Measurements from ENCODE around the gene SLC51A. TPM values are rescaled to one million over a fixed set of nuclear protein-coding genes. Genes with fewer than 3 reads are reported as not detected.
"Not testable (repeated sequence)": the region's sequence is repeated elsewhere in the genome, so short reads cannot be mapped to it uniquely, and the experiment has no call there.

SLC51A gene
- total RNA-seq, 4 donors from 2014 or later: 0.48 TPM; not detected in 3

DNA sequence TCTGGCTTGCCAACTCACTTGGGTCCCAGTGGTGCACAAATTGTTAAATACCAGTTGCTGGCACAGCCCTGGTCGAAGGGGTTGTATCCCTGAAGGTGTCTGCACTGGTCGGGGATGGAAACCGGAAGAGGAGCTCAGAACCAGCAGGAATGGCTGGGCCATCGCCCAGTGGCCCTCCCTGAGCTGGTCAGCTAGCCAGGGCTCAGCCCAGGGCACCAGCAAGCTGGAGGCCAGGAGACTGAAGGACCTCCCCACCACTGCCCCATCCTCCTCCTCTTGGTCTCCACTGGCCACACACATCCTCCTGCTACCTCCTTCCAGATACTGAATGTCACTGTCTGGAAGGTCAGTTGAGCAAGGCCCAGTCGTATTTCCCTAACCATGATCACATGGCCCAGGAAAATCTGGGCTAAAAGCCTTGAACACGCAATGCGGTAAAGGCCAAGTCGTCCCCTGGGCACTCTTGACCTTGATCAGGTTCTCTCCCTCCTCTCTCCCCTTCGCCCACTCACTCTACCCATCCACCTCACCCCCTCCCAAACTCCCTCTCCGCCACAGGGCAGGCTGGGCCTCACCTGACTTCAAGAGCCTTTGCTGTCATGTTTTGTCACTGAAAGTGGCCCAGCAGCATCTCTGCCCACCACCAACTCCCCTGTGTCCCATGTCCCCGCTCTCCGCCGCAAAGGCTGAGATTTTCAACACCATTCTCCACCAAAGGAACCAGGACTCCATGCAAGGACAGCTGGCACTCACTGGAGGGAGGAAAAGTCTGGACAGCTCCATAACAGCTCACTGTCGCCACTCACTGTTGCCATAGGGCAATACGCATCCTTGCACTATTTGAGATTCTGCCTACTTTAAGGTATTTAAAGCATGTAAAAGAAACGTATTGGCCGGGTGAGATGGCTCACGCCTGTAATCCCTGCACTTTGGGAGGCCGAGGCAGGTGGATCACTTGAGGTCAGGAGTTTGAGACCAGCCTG is 17.3 kb upstream of the SLC51A start:
- H3K27ac ChIP-seq: no peak overlapping the region
- no peaks in the 10 kb centered on the region for H3K36me3 ChIP-seq
- H3K4me1 ChIP-seq: no peaks in the 10 kb centered on the region
- no peak overlapping the region for H3K4me3 ChIP-seq
- no peak for DNase-seq
- TF ChIP-seq, protein P1, sequence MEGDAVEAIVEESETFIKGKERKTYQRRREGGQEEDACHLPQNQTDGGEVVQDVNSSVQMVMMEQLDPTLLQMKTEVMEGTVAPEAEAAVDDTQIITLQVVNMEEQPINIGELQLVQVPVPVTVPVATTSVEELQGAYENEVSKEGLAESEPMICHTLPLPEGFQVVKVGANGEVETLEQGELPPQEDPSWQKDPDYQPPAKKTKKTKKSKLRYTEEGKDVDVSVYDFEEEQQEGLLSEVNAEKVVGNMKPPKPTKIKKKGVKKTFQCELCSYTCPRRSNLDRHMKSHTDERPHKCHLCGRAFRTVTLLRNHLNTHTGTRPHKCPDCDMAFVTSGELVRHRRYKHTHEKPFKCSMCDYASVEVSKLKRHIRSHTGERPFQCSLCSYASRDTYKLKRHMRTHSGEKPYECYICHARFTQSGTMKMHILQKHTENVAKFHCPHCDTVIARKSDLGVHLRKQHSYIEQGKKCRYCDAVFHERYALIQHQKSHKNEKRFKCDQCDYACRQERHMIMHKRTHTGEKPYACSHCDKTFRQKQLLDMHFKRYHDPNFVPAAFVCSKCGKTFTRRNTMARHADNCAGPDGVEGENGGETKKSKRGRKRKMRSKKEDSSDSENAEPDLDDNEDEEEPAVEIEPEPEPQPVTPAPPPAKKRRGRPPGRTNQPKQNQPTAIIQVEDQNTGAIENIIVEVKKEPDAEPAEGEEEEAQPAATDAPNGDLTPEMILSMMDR (IDR thresholded peaks at IDR 0.05): no peak
- no peak for TF ChIP-seq POLR2A (IDR thresholded peaks at IDR 0.05)
- no peaks in the 10 kb centered on the region for H3K27me3 ChIP-seq
- intact Hi-C loops (cut with DNase I; ENCODE audit: low total_unique reads): no loop called here
- H3K9me3 ChIP-seq: no peaks in the 10 kb centered on the region

DNA sequence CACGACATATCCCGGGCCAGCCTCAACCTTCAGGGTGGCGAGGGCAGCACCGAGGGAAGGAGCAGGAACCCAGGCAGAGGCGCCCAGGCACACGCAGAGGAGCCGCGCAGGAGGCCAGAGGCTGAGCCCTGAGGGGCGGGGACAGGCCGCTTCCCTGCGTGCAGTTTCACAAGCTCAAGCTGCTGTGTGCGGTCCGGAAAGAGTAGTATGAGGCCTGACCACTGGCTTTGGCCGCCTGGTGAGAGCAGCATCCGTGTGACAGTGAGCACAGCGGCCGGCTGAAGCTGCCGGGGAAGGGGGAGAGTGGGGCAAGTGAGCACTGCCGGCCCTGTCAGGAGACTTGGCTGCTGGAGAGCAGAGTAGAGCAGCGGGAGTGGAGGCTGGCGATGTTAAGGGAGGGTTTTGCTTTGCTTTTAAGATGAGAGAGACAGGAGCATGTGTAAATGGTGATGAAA is 13.8 kb upstream of the SLC51A start:
- Histone ChIP-seq H3K9me3 (no peaks in the 10 kb centered on the region), H3K4me3 (no peak overlapping the region), H3K27ac (no peak overlapping the region), H3K4me1 (no peaks in the 10 kb centered on the region), H3K36me3 (no peaks in the 10 kb centered on the region), H3K27me3 (peaks cover 0 to 3% of the 10 kb centered on the region in 2 donors)
- TF ChIP-seq POLR2A (IDR thresholded peaks at IDR 0.05): no peak
- TF ChIP-seq, protein P1 (IDR thresholded peaks at IDR 0.05): no peak
- intact Hi-C loops (cut with DNase I; ENCODE audit: low total_unique reads): no loop called here
- no peak for DNase-seq

GRCh38 chr3:196203846-196204245 is 12.5 kb upstream of the SLC51A start:
- Histone ChIP-seq H3K4me3 (no peak overlapping the region), H3K4me1 (no peaks in the 10 kb centered on the region), H3K27me3 (peaks cover 0 to 7% of the 10 kb centered on the region in 2 donors), H3K36me3 (no peaks in the 10 kb centered on the region), H3K9me3 (no peaks in the 10 kb centered on the region), H3K27ac (no peak overlapping the region)
- DNase-seq: no peak
- intact Hi-C loops (cut with DNase I; ENCODE audit: low total_unique reads): no loop called here
- TF ChIP-seq POLR2A (IDR thresholded peaks at IDR 0.05): no peak
- TF ChIP-seq, protein P1 (IDR thresholded peaks at IDR 0.05): no peak

- H3K4me1 ChIP-seq; H3K9me3 ChIP-seq; DNase-seq; H3K27me3 ChIP-seq; H3K36me3 ChIP-seq; H3K27ac ChIP-seq; H3K4me3 ChIP-seq; intact Hi-C loops (cut with DNase I; ENCODE audit: low total_unique reads): not testable (repeated sequence)
These were observed 10.7 kb upstream of the SLC51A start for GRCh38 chr3:196205442-196206205.

GRCh38 chr3:196207159-196207832 is 9.0 kb upstream of the SLC51A start:
- TF ChIP-seq, protein P1 (IDR thresholded peaks at IDR 0.05): no peak
- no peak for DNase-seq
- Histone ChIP-seq H3K4me1 (no peaks in the 10 kb centered on the region), H3K36me3 (no peaks in the 10 kb centered on the region), H3K4me3 (peak overlapping the region in 1 of 2 donors; percentile 31), H3K27ac (no peak overlapping the region), H3K27me3 (peaks cover 0 to 7% of the 10 kb centered on the region in 2 donors), H3K9me3 (no peaks in the 10 kb centered on the region)
- intact Hi-C loops (cut with DNase I; ENCODE audit: low total_unique reads): no loop called here

All from uterus (tissue), 4 donors.